Type B pancreatic cell (in vitro differentiated cells): Measurements from ENCODE around the gene U2AF1L4. TPM values are rescaled to one million over a fixed set of nuclear protein-coding genes. Genes with fewer than 3 reads are reported as not detected.

Experiments
- DNase-seq: peaks from one replicate; pipeline ENCODE4 v3.0.0; 2021; ENCODE audit warnings: mixed read lengths; ENCODE audit not compliant: unreplicated experiment; ENCODE audit errors: extremely low spot score
- H3K27ac Mint-ChIP-seq: 2 replicates; pipeline ENCODE4 v1.8.0; 2021; ENCODE audit warnings: mild to moderate bottlenecking, mixed read lengths
- H3K27me3 Mint-ChIP-seq: 2 replicates; pipeline ENCODE4 v1.8.0; 2021; ENCODE audit warnings: mixed read lengths
- H3K36me3 Mint-ChIP-seq: 2 replicates; pipeline ENCODE4 v1.8.0; 2021; ENCODE audit warnings: mixed read lengths
- H3K4me1 Mint-ChIP-seq: one replicate; pipeline ENCODE4 v1.8.0; 2021; ENCODE audit warnings: mixed read lengths; ENCODE audit not compliant: unreplicated experiment
- H3K4me3 Mint-ChIP-seq: 2 replicates; pipeline ENCODE4 v1.8.0; 2021; ENCODE audit warnings: mild to moderate bottlenecking, mixed read lengths
- H3K9me3 Mint-ChIP-seq: 2 replicates; pipeline ENCODE4 v1.8.0; 2021; ENCODE audit warnings: mixed read lengths
- CTCF ChIP-seq: fragments of 200-600 bp; sonication (generic); conservative IDR thresholded peaks from 2 replicates; pipeline ENCODE4 v1.5.0; 2021; ENCODE audit warnings: antibody characterized with exemption, mild to moderate bottlenecking
- total RNA-seq: library from RNA; stranded (reverse); gene quantifications from 2 replicates; pipeline ENCODE4 v1.2.1, GENCODE V29; 2021; ENCODE audit warnings: low replicate concordance

Gene U2AF1L4
- total RNA-seq, 1 donor from 2014 or later, result 25.4 TPM

DNA sequence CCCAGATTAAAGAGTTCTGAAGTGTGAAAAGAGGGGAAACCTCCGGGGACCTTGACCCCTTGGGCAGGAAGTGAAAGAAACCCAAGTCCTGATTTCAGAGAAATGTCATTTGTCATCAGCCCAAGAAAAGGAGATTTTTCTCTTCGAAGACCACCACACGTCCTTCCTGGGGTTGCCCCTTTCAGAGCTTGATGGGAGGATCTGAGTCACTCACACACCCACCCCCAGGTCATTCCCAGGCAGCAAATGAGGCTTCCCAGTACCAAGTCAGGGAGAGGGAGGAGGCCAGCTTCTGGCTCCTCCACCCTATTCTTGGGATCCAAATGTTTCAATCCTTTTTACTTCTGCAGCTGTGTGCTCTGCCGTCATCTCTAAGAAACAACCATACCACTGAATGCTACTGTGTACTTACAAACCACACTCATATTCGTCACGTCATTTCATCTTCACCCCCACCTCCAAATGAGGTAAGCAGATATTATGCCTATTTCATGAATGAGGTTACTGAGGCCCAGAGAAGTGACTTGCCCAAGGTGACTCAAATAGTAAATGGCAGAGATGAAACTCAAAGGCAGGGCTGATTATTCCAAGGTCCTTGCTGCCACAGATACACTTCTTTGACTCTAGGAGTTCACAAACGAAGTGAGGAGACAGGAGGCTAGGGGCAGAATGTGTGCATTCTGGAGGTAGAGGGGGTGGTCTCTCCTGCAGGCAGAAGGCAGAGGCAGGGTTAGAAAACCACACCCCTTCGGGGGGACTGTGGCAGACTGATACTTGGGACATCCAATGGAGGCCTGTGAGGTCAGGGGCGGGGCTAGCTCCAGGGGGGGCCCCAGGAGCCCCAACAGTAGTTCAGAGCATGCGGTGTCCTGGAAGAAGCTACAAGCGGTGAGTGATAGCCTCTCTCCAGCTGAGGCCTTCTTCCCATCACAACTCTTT lies 32.4 kb downstream of the U2AF1L4 start:
- no peak for DNase-seq
- peaks cover 9% of the 10 kb centered on the region for H3K4me1 Mint-ChIP-seq
- TF ChIP-seq CTCF, result no peak
- no peaks in the 10 kb centered on the region for H3K27me3 Mint-ChIP-seq
- no peak overlapping the region for H3K4me3 Mint-ChIP-seq
- H3K9me3 Mint-ChIP-seq, result no peaks in the 10 kb centered on the region
- no peaks in the 10 kb centered on the region for H3K36me3 Mint-ChIP-seq
- no peak overlapping the region for H3K27ac Mint-ChIP-seq

DNA sequence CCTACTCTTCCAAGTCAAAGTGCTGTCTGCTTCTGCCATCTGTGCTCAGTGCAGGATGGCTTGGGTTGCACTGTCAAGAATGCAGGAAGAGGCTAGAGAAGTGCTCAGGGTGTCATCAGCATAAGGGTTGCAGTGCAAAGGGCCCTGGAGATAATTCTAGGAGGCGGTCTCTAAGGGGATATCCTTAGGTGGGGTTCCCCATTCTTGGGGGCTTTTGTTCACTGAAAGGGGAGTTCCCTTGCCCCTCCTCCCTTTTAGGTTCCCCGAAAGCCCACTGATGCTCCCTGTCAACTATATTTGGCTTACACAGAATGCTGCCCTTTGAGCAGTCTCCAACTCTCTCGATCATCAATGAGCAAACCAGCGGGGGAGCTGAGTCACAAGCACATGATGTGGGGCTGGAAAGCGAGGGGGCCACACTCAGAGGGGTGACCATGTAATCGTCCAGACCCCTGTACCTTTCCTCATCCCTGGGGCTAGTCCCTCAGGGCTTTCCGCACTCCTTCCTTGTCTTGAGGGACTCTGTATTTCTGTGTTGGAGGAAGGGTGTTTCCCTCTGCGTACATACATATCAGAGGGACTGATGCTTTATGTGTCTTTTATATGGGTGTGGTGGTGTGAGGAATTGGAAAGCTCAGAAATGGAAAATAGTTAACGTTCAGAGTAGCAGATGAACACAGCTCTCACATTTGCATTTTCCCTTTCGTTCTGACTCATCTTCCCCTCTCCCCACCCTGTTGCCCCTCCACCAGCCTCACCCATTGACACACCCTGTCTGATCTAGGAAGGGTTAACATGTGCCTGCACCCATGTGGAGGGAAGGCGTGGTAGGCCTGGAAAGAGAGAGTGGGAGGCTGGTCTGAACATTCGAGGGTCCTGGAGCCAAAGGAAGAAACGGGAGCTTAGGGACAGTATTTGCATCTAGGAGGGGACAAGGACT lies 34.2 kb downstream of the U2AF1L4 start:
- no peaks in the 10 kb centered on the region for H3K36me3 Mint-ChIP-seq
- no peaks in the 10 kb centered on the region for H3K27me3 Mint-ChIP-seq
- H3K4me1 Mint-ChIP-seq, result peaks cover 1% of the 10 kb centered on the region
- TF ChIP-seq CTCF, result no peak
- no peak overlapping the region for H3K4me3 Mint-ChIP-seq
- H3K27ac Mint-ChIP-seq, result no peak overlapping the region
- DNase-seq, result no peak
- H3K9me3 Mint-ChIP-seq, result no peaks in the 10 kb centered on the region

DNA sequence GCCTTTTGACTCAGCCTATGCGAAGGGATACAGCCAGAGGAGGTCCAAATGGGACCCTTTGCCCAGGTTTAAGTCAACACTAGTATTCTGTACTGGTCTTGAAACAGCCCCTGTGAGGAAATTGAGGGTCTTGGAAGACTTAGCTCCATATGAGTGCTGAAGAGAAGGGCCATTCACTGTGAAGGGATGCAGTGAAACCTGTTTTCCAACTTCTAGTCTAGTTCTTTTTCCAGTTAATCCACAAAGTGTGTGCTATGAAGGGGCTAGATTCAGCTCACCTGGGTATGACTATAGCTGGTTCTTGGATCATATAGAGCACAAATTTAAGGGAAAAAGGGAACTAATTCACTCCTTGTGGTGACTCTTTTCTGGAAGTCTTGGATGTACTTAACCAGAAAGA lies 36.8 kb downstream of the U2AF1L4 start:
- no peaks in the 10 kb centered on the region for H3K9me3 Mint-ChIP-seq
- H3K4me3 Mint-ChIP-seq, result no peak overlapping the region
- H3K27ac Mint-ChIP-seq, result no peak overlapping the region
- H3K4me1 Mint-ChIP-seq, result no peaks in the 10 kb centered on the region
- TF ChIP-seq CTCF, result no peak
- no peak for DNase-seq
- H3K27me3 Mint-ChIP-seq, result no peaks in the 10 kb centered on the region
- H3K36me3 Mint-ChIP-seq, result no peaks in the 10 kb centered on the region

GRCh38 chr19:35704218-35704617 lies 41.0 kb downstream of the U2AF1L4 start, which contains the start of gene ZBTB32:
Gene ZBTB32, plus strand, starts transcription at chr19:35704558. Its CDS starts 10,069 bp downstream, at chr19:35714627.
- Mint-ChIP-seq H3K27me3 (peaks cover 4% of the 10 kb centered on the region), H3K4me3 (no peak within 1 kb of the TSS), H3K27ac (no peak within 1 kb of the TSS), H3K4me1 (peaks cover 5% of the 10 kb centered on the region), H3K36me3 (no peaks in the 10 kb centered on the region), H3K9me3 (peaks cover 3% of the 10 kb centered on the region)
- DNase-seq, result no peak
- TF ChIP-seq CTCF, result no peak

DNA sequence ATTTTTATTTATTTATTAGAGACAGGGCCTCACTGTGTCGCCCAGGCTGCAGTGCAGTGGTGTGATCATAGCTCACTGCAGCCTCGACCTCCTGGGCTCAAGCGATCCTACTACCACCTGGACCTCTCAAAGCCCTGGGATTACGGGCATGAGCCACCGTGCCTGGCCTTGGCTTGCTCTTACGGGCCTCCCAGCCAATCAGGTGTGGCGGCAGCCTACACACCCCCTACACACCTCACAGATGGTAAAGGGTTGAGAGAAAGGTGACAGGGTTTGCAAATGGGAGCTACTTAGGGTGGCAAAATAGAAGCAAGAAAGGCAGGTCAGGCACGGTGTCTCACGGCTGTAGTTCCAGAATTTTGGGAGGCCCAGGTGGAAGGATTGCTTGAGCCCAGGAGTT lies 41.9 kb downstream of the U2AF1L4 start:
- no peak for TF ChIP-seq CTCF
- Mint-ChIP-seq H3K27me3 (peaks cover 4% of the 10 kb centered on the region), H3K4me3 (no peak overlapping the region), H3K9me3 (peaks cover 3% of the 10 kb centered on the region), H3K27ac (no peak overlapping the region), H3K4me1 (peaks cover 5% of the 10 kb centered on the region), H3K36me3 (no peaks in the 10 kb centered on the region)
- DNase-seq, result no peak
